NCI-H526 treated with DMSO at 0.1 percent for 48 hours (cell line): ENCODE data around the gene GJD3.
A peak's percentile ranks its signal among the peaks of the same experiment; 100 is the strongest.

ENCODE experiments used
- DNase-seq: peaks from one replicate; lab custom pipeline; 2025; lab: John Stamatoyannopoulos, UW

GJD3 gene

DNA sequence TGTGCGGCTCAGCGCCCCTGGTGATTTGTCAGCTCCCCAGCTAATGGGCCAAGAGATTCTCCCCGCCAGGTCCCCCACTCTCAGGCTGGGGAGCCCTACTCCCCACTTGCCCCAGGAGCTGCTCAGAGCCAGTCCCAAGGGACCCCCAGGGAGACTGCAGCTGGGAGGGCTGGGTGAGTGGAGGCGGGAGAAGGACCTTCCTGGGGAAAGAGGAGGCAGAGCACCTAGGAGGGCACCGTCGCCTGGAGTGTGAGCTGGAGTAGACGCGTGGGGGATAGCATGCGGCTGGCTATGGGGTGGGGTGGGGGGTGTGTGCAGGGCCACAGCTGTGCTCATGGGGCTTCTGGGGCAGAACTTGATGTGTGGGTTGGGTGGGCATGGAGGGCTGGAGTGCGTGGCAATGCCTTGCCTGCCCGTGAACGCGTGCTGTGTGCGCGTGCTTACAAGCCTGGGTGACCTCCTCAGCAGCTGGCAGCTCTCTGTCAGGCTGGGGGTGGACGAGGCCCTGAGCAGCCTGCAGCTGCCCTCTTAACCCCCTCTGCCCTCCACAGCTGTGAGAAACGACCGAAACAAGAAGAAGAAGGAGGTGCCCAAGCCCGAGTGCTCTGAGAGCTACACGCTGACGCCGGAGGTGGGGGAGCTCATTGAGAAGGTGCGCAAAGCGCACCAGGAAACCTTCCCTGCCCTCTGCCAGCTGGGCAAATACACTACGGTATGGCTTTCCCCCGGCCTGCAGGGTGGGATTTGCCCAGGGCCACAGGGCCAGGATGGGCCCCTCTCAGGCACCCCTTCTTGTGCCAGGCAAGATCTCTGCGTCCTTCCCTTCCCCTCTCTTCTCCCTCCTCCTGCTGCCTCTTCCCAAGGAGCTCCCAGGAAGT lies 12.9 kb downstream of the GJD3 start:
- DNase-seq = no peak

DNA sequence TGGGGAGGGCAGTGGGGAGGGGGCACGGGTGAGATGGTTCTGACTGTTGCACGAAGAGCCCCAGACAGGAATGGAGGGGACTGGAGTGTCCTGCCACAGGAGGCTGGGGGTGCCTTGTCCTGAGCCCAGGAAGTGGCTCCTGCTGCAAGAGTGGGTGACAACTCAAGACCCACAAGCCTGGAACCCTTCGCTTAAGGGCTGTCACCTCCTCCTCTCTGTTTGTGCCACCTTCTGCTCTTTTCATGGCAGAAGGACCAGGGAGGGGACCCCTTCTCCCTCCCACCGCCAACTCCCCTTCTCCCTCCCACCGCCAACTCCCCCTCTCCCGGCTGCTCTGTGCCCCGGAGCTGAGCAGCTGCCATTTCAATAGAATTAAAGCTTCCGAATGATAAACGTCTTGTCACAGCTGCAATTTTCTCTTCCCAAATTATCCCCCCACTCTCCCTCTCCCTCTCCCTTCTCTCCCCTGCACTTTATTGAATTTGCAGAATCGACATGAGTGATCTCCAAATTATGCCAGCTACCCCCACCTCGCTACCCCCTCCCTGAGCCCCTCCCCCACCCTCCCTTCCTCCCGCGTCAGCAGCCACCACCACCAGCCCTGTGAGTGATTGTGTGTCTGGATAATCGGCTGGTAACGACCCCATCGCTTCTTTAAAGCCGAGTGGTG lies 13.7 kb downstream of the GJD3 start:
- DNase-seq = no peak

DNA sequence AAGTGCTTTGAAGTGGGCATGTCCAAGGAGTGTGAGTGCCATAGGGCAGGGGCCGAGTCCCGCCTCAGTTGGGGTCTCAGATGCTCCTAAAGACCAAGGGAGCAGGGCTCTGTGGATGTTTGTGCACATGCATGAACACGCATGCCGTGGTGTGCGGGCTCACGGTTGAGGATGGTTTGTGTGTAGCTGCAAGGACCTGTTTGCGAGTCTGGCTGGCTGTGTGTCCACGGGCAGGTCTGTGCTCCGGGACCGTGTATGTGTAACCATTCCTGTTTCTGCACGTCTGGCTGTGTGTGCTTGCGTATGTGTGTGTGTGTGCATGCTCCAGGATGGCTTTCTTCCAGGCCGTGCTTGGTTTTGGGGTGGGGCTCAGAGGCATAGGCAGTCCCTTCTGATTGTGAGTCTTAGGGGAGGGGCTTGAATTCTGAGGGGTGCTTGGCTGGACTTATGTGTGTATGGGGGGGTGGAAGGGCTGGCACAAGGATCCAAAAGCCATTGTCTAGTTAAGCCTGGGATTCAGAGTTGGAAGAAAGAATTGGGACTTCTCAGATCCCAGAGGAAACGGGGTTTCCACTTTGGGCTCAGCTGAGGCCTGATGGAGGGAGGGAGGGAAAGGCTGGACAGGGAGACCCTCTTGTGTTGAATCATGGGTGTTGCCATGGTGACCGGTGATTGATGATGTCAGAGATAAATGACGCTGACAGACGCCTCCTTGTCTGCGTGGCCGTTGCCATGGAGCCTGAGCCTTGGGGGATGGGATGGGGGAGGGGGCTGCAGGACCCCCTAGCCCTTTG lies 14.4 kb downstream of the GJD3 start:
- no peak for DNase-seq

DNA sequence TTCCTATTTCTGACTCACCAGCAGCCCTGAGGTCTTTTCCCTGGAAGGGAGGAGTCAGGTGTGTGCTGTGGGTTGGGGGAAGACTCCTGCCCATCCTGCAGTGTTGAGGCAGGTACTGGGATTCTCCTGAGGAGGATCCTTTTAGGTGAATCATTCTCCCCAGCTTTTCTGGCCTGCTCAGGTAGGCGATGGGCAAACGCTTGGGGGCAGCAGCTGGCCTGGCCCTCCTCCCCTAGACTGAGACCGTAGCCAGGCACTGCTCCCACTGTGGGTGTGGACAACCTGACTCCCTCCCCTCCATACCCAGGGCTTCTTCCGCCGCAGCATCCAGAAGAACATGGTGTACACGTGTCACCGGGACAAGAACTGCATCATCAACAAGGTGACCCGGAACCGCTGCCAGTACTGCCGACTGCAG lies 15.1 kb downstream of the GJD3 start:
- no peak for DNase-seq

DNA sequence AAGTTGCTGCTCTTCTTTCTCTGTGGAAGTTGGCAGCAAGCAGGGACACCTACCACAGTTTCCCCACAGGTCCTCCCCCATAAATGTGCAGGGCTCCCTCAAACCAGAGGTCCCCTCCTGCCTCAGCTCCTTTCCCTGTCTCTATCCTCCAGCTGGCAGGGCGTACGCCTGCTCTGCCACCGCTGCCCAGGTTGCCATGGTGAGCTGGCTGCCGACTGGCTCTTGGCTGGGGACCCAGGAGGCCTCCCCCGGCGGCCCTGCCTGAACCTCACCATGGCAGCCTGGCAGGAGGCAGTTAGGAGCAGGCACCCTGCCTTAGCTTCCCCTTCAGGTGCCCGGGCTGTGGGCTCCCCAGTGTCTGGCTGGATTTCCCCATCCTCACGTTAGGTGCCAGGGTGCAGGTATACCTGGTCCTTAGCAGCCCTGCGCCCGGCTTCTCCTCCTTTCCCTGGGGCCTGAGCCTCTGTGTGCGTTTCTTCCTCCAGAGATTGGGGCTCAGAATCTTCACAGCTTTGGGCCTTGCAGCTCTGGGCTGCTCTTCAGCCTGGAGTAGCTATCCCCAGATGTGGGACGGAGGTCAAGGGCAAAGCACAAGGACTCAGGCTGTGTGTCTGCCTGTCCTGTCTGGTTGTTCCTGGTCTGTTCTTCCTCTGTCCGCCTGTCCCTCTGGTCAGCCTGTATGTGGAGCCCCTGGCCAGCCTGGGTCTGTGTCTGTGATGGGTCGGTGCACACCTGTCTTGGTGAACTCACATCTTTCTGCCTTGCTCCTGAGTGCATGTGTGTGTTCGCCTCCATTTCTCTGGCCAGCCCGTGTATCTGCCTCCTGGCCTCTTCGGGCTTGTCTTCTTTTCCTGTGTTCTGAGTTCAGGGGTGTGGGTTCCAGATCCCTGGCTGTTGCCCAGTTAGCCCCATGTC lies 15.7 kb downstream of the GJD3 start:
- DNase-seq = no peak

DNA sequence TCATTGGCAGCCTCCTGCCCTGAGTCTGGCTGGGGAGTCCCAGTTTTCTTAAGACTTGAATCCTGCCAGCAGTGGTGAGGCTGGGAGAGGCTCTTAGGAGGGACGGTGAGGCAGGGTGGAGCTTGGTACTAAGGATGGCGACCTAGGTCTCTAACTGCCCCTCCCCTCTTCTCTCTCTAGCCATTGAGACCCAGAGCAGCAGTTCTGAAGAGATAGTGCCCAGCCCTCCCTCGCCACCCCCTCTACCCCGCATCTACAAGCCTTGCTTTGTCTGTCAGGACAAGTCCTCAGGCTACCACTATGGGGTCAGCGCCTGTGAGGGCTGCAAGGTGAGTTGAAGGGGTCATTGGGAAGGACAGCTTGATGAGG lies 16.4 kb downstream of the GJD3 start:
- DNase-seq = no peak

DNA sequence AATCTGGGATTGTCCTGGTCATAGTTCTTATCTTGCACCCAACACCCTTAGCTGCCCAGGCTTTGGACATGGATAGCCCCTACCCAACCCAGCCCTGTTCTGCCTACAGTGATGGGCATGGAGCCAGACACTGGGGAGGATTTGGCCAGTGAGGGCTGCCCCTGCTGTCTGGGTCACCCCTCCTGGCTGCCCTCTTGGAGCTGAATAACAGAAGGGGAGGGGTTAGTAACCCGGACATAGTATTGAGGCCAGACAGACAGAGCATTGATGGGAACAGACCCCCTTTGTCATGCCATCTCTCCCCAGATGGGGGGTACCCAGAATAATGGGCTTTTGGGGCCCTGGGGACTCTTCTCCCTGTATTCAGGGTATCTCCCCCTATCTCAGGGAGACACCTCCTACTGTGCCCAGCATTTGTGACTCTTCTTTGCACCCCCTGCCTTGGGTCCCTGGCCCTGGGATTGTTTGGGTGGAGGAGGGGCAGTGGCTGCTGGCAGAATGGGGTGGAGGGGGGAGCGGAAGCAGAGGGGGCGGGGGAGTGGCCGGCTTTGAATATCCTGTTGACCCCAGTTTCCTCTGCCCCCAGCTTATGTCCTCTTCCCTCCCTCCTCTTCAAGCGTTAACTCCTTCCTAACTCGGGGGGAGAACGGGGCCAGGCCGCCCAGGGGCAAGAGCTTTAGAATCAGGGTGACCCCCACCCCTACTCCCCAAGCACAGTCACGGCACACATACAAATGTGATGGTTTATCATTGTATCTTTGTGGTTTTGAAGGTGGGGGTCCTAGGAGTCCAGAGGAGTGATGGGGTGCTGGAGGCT lies 17.0 kb downstream of the GJD3 start:
- DNase-seq = no peak

DNA sequence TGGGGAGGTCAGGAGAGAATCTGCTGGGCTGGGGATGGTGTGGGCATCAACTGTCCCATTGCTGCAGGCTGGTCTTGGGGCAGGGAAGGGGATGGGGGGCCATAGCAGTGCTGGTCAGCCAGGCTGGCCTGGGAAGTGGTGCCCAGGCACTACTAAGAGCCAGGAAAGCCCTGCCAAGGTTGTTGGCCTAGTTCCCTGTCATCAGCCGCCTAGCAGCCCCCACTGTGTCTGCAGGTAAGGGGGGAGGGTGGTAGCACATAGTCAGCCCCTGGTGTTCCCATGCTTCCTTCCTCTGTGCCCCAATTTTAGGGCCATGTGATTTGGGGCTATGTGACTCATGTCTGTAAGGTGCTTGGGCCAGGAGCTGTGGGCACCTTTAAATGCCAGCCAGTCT lies 17.8 kb downstream of the GJD3 start:
- DNase-seq = no peak

DNA sequence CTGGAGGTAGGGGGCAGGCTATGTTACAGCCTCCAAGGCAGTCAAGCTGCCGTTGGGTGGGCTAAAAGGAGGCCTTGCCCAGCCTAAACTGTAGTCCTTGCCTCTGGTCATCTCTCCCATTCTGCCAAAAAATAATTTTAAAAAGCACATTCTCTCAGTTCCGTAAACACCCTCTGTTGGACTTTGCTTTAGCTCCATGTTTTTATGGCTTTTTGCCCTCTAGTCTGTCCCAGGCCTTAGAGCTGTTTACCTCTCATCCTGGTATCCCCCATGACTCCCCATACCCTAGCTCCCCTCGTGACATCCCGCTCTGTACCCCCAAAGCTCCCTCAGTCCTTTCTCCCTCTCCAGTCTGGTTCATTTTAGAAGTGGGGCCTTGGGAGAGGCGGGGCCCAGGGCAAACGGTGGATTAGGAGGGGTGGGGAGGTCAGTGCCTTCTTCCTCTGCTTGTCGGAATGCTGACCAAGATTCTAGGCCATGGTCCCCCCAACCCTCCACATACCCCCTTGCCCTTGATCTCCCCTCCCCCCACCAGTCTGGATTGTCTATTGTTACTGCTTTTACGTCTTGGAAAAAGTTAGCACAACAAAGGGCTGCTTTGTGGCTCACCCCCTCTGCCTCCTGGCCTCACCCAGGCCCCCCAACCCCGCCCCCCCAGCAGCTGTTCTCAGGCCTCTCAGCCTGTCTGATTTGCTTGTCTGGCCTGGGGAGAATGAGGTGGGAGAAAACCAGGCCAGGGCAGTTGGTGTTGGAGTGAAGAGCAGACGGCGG lies 18.4 kb downstream of the GJD3 start:
- DNase-seq = no peak

DNA sequence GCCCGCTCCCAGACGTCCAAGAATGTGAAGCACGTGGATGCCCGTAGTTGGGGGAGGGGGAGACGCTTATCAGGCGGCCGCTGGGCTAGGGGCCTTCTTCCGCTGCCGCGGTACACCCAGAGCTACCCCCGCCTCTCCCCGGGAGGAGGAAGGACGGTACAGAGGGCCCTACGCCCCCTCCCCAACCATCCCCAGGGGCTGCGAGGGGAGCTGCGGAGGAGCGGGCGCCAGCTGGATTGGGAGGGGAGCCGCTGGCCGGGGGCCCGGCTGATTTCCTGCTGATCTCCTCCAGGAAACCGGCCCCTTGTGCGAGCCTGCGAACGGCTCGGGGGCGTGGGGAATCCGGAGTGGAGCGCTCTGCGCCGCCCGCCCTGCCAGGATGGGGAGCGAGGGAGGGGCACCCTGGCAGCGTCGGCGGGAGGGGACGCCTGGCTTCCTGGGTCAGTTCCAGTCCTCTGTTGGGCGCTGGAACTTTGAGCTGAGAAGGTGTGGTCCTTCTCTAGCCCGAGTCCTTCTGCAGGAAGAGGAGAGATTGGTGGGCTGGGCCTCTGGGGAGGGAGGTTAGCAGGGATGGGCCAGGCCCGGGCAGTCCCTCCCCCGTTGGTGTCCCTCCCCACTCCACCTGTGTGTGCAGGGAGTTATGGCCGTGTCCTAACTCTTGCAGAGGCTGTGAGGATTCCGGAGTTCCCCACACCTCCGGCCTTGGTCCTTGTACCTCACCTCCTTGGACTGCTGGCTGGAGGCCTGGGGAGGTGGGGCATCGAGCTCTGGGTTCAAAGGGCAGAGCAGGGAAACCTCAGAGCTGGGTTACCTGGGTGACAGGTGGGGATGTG lies 19.2 kb downstream of the GJD3 start:
- peak; percentile 35 for DNase-seq

DNA sequence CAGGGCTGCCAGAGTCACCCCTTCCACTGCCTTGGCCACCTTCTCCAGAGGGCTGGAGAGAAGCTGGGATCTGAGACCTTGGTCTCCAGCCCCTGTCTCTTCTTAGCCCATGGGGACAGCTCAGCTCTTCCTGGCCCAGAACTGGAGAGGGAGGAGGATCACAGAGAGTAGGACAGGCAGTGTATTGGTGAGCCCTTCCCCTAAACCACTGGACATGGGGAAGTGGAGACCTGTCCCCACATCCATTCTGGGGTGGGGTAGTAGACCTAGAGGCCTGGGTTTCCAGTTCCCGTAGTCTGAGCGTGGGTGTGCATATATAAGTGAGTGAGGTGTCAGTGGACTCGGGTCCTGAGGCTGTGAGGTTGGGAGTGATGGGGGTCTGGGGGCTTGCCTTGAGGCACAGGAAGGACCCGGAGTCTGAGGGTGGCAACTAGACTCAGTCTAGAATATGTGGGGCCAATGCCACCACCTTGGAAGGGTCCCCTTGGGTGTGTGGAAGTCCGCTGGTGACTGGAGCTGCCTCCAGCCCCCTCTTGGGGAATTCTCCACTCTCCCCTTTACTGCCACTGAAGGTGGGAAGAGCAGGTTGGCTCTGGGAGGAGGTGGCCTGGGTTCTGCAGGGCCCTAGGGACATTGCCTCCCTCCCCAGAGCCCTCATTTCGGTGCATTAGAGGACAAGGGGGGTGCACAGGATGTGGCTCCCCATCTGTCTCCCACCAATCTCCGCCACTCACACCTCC lies 19.9 kb downstream of the GJD3 start:
- no peak for DNase-seq

DNA sequence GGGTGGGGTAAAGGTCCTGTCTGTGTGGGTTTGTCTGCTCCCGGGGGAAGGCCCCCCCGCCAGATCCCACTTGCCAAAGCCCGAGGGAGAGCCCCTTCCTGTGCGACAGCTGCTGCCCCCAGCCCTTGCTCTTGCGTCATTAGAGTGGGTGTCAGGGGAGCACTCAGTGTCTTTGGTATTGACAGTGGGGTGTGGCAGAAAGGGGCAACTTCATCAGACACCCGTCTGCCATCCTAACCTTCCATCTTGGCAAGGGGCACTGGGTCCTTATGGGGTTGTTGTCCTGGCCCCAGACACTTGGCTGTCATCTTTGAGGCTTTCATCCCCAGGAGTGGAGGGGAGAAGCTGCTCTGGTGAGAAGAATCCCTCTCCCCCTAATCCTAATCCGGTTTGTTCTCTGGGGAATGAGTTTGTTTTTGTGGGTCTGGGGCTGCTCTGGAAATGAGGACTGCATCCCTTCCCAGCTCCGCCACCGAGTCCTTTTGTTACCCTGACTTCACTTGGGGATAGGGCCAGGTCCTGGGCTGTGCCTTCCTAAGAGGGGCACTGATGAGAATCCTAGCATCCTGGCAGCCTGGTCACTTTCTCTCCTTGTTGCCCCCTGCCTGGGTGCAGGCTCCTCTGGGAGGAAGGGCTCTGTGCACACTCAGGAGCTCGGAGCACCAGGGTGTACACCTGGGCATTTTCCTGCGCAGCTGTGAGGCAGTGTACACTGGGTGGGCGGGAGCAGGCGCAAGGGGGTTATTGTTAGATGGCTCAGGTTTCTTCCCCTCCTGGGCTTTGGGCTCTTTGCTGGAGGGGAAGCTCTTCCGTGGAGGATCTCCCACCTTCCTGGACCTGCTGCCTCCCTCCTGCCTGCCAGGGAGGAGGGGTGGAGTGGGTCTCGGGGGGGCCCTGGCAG lies 21.1 kb downstream of the GJD3 start:
- no peak for DNase-seq

DNA sequence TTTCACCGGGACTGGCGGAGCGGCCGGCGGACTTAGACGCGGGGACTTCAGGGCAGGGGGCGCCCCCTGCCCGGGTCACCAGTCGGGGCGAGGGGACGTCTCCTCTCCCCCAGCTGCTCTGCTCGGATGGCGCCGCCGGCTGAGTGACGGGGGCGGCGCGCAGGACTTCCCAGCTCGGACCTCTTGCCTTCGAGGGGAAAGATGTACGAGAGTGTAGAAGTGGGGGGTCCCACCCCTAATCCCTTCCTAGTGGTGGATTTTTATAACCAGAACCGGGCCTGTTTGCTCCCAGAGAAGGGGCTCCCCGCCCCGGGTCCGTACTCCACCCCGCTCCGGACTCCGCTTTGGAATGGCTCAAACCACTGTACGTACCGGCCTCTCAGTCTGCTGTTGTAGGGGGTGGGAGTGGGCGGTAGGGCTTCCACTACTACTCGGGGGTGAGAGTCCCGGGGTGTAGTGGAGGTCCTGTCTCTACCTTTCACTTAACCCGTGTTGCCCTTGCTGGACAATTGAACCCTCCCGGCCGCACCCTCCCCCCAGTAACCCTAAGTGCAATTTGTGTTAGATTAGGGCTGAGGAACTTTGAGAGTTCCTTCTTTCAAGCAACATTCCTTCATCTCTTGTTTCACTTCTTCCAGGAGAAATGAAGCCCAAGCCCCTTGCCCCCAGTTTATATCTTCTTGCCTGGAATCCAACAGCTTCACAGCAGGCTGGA lies 21.9 kb downstream of the GJD3 start:
- no peak for DNase-seq

DNA sequence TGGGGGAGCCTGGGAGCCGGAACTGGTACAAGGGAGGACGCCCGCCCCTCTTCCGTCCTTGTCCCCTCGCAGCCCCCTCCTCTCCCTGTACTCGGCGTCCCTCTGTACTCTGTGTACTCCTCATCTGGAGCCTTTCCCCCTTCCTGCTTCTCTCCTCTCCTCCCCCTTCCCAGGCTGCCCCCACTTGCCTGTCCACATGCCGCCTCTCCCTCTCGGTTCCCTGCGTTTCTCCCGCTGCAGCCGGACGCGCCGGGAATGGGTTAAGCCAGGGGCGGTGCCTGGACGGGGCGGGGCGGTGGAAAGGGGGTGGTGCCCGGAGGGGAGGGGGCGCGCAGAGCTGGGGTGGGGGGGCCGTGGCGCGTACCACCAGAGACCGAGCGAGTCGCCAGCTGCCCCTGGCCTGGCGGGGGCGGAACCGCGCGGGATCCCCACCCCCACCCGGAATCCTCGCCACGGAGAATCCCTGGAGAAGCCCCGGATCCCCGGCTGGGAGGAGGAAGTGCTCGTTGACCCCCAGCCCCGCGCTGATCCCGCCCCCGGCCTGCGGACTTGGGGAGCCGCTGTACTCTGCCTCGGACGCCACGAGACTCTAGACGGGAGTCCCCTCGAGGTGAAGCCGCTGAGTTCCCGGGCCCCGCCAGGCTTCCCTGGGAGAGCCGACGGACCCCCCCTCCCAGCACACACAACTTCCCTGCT lies 22.6 kb downstream of the GJD3 start:
- peak; percentile 73 for DNase-seq

DNA sequence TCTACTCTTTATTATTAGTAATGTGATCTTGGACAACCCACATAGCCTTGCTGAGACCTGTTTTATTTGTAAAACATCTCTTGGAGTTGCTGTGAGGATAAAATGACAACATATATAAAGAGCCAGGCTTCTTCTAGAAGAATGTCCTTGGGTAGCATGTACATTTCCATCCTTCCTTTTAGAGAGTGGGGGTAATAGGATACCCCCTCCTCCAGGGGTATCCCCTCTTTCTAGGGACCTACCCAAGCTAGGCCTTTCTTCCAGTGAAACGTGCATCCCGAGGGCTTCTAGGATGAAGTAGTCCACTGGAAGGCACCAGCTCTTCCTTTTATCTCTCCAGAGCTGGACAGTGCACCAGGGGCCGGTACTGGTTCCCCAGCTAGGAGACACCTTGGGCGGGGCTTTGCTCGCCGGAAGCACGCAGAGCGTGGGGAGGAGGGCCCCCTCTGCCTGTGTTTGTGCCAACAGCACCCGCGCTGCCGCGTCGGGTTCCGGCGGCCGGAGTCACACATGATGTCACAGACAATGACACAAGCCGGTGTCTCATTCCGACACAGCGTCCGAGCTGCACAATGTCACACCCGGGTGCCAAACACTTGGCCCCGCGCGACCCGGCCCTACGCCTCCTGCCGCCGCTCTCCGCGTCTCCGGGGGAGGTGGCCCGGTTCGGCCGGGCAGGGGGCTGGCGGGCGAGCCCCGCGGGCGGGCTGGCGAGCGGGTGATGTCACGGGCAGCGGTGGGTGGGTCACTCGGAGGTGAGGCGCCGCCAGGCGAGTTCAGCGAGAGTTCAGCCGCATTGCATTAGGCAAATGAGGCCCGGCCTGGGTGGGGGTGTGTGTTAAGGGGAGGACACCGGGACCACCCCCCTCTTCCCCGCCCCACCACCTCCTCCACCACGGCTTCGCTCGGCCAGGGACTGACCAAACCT lies 23.4 kb downstream of the GJD3 start:
- DNase-seq = peak; percentile 73
